Activated CD4-positive, alpha-beta T cell treated with anti-CD3 and anti-CD28 coated beads for 36 hours (primary cell): ENCODE results near the gene CPNE8. TPM values are rescaled to one million over a fixed set of nuclear protein-coding genes. Genes with fewer than 3 reads are reported as not detected.

ENCODE experiments used
- ATAC-seq: fragments of 200-7000 bp; cut with Tn5 transposase; one replicate; pipeline ENCODE4 v1.10.0; 2021; ENCODE audit warnings: mild to moderate bottlenecking, moderate library complexity
- CTCF ChIA-PET: fragments of 350-600 bp; sonication (Branson Sonifier 250); formaldehyde crosslinking; loops from one replicate; lab custom pipeline; 2021; ENCODE audit warnings: antibody characterized with exemption; lab: Charles Lee
- POLR2A ChIA-PET: fragments of 350-600 bp; sonication (Branson Sonifier 250); formaldehyde crosslinking; loops from one replicate; lab custom pipeline; 2021; ENCODE audit warnings: antibody characterized with exemption, inconsistent platforms; lab: Charles Lee
- DNase-seq: peaks from one replicate; pipeline ENCODE4 v3.0.0-alpha.2; 2020
- H3K27ac Mint-ChIP-seq: one replicate; pipeline ENCODE4 v1.8.0; 2021; ENCODE audit warnings: mixed read lengths
- H3K27me3 Mint-ChIP-seq: one replicate; pipeline ENCODE4 v1.8.0; 2021; ENCODE audit warnings: mixed read lengths
- H3K36me3 Mint-ChIP-seq: one replicate; pipeline ENCODE4 v1.8.0; 2021; ENCODE audit warnings: low read depth, mixed read lengths
- H3K4me1 Mint-ChIP-seq: one replicate; pipeline ENCODE4 v1.8.0; 2021; ENCODE audit warnings: mixed read lengths
- H3K4me3 Mint-ChIP-seq: one replicate; pipeline ENCODE4 v1.8.0; 2021; ENCODE audit warnings: mild to moderate bottlenecking, moderate library complexity, mixed read lengths
- H3K9me3 Mint-ChIP-seq: one replicate; pipeline ENCODE4 v1.8.0; 2021; ENCODE audit warnings: low read depth, mixed read lengths
- intact Hi-C, 2 experiments: fragments of 100-400 bp; cut with DNase I in 1 of 2; cut with micrococcal nuclease in 1 of 2; formaldehyde crosslinking; loops; one replicate each; pipeline versions ENCODE4 v1.14.2 to v1.15.1; 2022 to 2024; cut with DNase I, micrococcal nuclease
- total RNA-seq, 2 experiments: library from RNA; stranded (reverse); gene quantifications; one replicate each; pipeline ENCODE4 v1.2.3, GENCODE V29; 2021

Gene CPNE8
- total RNA-seq, 2 experiments from 2014 or later, result 3.0 to 4.6 TPM

DNA sequence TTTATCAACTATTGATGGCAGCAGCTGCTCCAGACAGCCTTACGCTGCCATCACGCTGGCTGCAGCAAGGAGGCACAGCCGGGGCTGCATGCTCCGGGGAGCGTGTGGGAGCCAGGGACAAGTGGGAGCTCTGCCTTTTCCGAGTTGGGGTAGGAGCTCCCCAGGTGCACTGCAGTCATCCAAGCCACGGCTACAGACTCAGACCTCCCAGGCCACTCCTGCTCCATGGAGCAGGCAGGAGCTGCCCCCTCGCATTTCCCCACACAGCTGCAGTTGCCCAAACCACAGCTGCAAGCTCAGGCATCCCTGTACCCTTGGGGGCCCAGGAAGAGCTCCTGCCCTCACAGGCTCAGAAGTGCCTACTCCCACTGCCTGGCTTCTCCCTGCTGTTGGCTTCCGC is 184.7 kb downstream of the CPNE8 start:
- no peak overlapping the region for H3K27ac Mint-ChIP-seq
- peaks cover 6% of the 10 kb centered on the region for H3K36me3 Mint-ChIP-seq
- H3K9me3 Mint-ChIP-seq, result peaks cover 7% of the 10 kb centered on the region
- no peaks in the 10 kb centered on the region for H3K27me3 Mint-ChIP-seq
- no peak overlapping the region for H3K4me3 Mint-ChIP-seq
- intact Hi-C loops, result no loop called here
- ChIA-PET POLR2A (no interaction called here), CTCF (no interaction called here)
- DNase-seq (no peak), ATAC-seq (no peak)
- no peaks in the 10 kb centered on the region for H3K4me1 Mint-ChIP-seq

DNA sequence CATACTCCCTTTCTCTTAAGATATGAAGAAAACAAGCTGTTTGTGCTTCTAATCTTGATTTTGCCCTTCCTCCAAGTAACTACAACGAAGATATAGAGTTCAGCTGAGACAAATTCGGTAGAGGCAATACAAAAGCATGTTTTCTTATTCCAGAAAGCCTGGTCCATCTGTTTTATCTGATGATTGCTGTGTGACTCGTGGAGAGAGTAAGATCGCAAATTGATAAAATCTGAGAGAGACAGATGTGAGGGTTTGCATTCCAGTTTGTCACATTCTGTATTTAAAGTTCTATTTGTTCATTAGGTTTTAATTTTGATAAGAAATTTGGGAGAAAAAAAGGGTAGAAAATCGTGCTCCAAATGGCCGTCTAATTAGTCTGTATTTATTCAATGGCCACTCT is 192.1 kb downstream of the CPNE8 start:
- CTCF ChIA-PET, result no interaction called here
- Mint-ChIP-seq H3K36me3 (peaks cover 5% of the 10 kb centered on the region), H3K9me3 (peaks cover 7% of the 10 kb centered on the region), H3K4me1 (no peaks in the 10 kb centered on the region), H3K27ac (no peak overlapping the region), H3K27me3 (no peaks in the 10 kb centered on the region), H3K4me3 (no peak overlapping the region)
- ATAC-seq, result no peak
- POLR2A ChIA-PET, result no interaction called here
- DNase-seq, result no peak
- intact Hi-C loops, result no loop called here

DNA sequence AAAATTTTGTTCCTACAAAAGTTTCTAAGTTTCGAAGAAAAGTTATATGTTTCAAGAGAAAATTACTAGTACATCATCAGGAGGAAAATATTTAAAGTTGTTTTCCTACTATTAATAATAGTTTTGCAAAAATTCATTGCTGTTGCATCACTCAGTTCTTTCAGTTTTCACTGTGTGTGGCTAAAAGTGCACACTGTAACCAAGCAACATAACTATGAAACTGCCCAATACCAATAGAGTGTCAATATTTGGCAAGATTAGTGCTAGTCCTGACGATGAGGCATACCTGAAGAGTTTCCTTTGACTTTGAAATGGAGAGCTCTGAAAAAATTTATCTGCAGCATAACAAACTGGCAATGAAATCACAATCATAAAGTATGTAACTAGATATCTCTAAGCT is 194.3 kb downstream of the CPNE8 start:
- Mint-ChIP-seq H3K4me3 (no peak overlapping the region), H3K36me3 (no peaks in the 10 kb centered on the region), H3K27me3 (no peaks in the 10 kb centered on the region), H3K27ac (no peak overlapping the region), H3K9me3 (peaks cover 1% of the 10 kb centered on the region), H3K4me1 (no peaks in the 10 kb centered on the region)
- no peak for ATAC-seq
- intact Hi-C loops, result no loop called here
- CTCF ChIA-PET, result no interaction called here
- POLR2A ChIA-PET, result no interaction called here
- DNase-seq, result no peak

- intact Hi-C loops, result no loop called here
- Mint-ChIP-seq H3K27me3 (no peaks in the 10 kb centered on the region), H3K4me1 (no peaks in the 10 kb centered on the region), H3K36me3 (no peaks in the 10 kb centered on the region), H3K9me3 (no peaks in the 10 kb centered on the region), H3K4me3 (no peak overlapping the region), H3K27ac (no peak overlapping the region)
- DNase-seq, result no peak
- ChIA-PET POLR2A (no interaction called here), CTCF (interaction anchor here (0.6 to 0.7 kb wide), 2 partner anchors 155 to 571 kb away, joined by 3 to 6 read pairs; no protein-coding TSS in a partner anchor)
- ATAC-seq, result no peak
Measured at GRCh38 chr12:38708466-38708865, 196.9 kb downstream of the CPNE8 start.

GRCh38 chr12:38707648-38708047 is 197.7 kb downstream of the CPNE8 start:
- no peaks in the 10 kb centered on the region for H3K9me3 Mint-ChIP-seq
- H3K4me3 Mint-ChIP-seq, result no peak overlapping the region
- no peaks in the 10 kb centered on the region for H3K4me1 Mint-ChIP-seq
- POLR2A ChIA-PET, result no interaction called here
- H3K27me3 Mint-ChIP-seq, result no peaks in the 10 kb centered on the region
- ATAC-seq, result no peak
- DNase-seq, result no peak
- CTCF ChIA-PET, result no interaction called here
- H3K27ac Mint-ChIP-seq, result no peak overlapping the region
- no peaks in the 10 kb centered on the region for H3K36me3 Mint-ChIP-seq
- intact Hi-C loops, result no loop called here

DNA sequence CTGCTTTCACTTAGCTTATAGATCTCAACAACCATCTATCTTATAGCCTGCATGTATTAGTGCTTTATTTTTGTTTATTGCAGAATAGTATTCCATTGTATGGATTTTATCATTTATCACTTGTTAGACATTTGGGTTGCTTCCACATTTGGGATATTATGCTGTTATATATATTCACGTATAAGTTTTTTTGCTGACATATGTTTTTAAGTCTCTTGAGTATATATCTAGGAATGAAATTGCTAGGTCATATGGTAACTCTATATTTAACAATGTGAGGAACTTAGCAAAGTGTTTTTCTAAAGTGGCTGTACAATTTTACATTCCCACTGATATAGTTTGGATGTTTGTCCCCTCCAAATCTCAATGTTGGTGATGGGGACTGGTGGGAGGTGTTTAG is 208.1 kb downstream of the CPNE8 start:
- no peak for DNase-seq
- Mint-ChIP-seq H3K4me1 (no peaks in the 10 kb centered on the region), H3K4me3 (no peak overlapping the region), H3K9me3 (peaks cover 1% of the 10 kb centered on the region), H3K27me3 (no peaks in the 10 kb centered on the region), H3K27ac (no peak overlapping the region), H3K36me3 (peaks cover 4% of the 10 kb centered on the region)
- intact Hi-C loops, result no loop called here
- no peak for ATAC-seq
- POLR2A ChIA-PET, result no interaction called here
- CTCF ChIA-PET, result no interaction called here

- H3K36me3 Mint-ChIP-seq, result peaks cover 2% of the 10 kb centered on the region
- peaks cover 1% of the 10 kb centered on the region for H3K9me3 Mint-ChIP-seq
- ATAC-seq (no peak), DNase-seq (no peak)
- no peaks in the 10 kb centered on the region for H3K4me1 Mint-ChIP-seq
- POLR2A ChIA-PET, result no interaction called here
- H3K4me3 Mint-ChIP-seq, result no peak overlapping the region
- CTCF ChIA-PET, result interaction anchor here (0.7 kb wide), 1 partner anchor 534 kb away, joined by 3 read pairs; no protein-coding TSS in a partner anchor
- no peak overlapping the region for H3K27ac Mint-ChIP-seq
- H3K27me3 Mint-ChIP-seq, result no peaks in the 10 kb centered on the region
- intact Hi-C loops, result no loop called here
Measured at GRCh38 chr12:38695057-38695456, 210.3 kb downstream of the CPNE8 start.

DNA sequence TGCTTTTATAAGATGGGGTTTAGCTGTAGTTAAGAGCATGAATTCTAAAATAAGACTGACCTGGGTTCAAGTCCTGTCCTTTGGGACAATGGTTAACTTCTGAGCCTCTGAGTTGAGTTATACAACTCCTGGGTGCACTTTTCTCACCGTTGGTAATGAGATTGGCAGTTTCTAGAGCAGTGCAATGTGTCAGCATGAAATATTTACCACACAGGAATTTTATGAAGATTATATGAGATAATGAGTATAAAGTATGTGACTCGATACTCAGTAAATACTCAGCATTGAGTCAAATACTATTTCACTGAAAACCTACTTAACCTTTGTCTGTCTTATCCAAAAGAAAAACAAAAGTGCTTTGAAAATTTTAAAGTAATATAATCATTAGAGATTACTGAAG is 214.2 kb downstream of the CPNE8 start:
- Mint-ChIP-seq H3K4me3 (no peak overlapping the region), H3K27me3 (no peaks in the 10 kb centered on the region), H3K9me3 (no peaks in the 10 kb centered on the region), H3K36me3 (peaks cover 2% of the 10 kb centered on the region), H3K27ac (no peak overlapping the region), H3K4me1 (no peaks in the 10 kb centered on the region)
- CTCF ChIA-PET, result no interaction called here
- POLR2A ChIA-PET, result no interaction called here
- ATAC-seq (no peak), DNase-seq (no peak)
- intact Hi-C loops, result no loop called here

DNA sequence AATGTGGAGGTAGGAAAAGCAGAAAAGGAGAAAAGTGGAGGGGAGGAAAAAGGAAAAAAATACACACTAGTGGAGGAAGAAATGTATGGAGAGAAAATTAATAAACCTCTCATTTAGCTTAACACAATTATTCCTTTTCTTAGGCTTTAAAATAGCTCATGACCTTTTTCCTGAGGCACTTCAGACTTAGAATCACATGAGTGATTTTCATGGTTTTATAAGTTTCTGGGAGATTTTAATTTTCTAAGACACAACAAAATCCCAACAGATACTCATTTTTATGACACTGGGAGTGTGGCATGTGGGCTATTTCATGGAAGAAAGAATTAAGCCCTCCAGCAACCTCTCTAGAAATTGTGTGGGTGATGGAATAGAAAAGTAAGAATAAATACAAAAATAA is 214.7 kb downstream of the CPNE8 start:
- intact Hi-C loops, result no loop called here
- Mint-ChIP-seq H3K9me3 (no peaks in the 10 kb centered on the region), H3K4me3 (no peak overlapping the region), H3K27ac (no peak overlapping the region), H3K36me3 (peaks cover 2% of the 10 kb centered on the region), H3K4me1 (no peaks in the 10 kb centered on the region), H3K27me3 (no peaks in the 10 kb centered on the region)
- ChIA-PET POLR2A (interaction anchor here (0.6 kb wide), 1 partner anchor 274 kb away, joined by 3 read pairs; no protein-coding TSS in a partner anchor), CTCF (no interaction called here)
- DNase-seq, result no peak
- no peak for ATAC-seq

DNA sequence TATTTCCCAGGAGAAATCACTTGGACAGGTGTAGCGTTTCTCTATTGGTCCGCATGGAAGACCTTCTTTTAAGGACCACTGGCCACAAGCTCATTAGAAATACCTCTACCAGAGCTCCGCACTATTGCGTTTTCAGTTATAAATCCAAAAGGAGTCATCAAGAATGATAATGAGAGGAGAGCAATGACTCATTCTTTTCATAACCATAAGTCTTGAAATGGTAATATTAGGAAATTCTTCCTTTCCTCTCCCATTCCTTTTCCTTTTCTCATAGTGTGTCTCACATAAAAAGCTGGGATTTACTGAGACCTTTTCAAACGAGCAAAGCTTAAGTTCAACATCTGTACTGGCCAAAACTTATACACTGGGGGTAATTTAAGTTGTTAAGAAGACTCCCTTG is 215.7 kb downstream of the CPNE8 start:
- ChIA-PET POLR2A (no interaction called here), CTCF (no interaction called here)
- no peak overlapping the region for H3K4me3 Mint-ChIP-seq
- H3K36me3 Mint-ChIP-seq, result peaks cover 3% of the 10 kb centered on the region
- no peak overlapping the region for H3K27ac Mint-ChIP-seq
- H3K27me3 Mint-ChIP-seq, result no peaks in the 10 kb centered on the region
- no peaks in the 10 kb centered on the region for H3K4me1 Mint-ChIP-seq
- ATAC-seq (no peak), DNase-seq (no peak)
- intact Hi-C loops, result no loop called here
- H3K9me3 Mint-ChIP-seq, result no peaks in the 10 kb centered on the region

DNA sequence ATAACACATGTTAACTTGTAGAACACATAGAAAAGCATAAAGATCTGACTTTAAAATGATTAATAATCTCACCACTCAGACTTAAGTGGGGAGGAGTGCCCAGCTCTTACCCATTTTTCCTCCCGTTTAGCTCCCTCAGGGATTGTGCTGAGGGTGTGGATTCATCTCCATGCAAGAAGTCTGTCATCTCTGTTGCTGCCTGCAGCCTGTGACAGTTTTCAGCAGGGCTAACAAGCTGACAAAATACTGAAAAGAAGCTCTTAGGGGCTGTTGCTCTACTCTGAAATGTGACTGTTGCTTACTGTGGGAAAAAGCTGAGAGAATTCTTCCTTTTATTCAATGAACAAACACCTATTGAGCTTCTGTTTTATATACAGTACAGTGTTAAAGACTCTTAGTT is 216.2 kb downstream of the CPNE8 start:
- Mint-ChIP-seq H3K4me3 (no peak overlapping the region), H3K27me3 (no peaks in the 10 kb centered on the region), H3K27ac (no peak overlapping the region), H3K36me3 (peaks cover 3% of the 10 kb centered on the region), H3K9me3 (no peaks in the 10 kb centered on the region), H3K4me1 (no peaks in the 10 kb centered on the region)
- no peak for ATAC-seq
- POLR2A ChIA-PET, result no interaction called here
- intact Hi-C loops, result no loop called here
- CTCF ChIA-PET, result no interaction called here
- no peak for DNase-seq

DNA sequence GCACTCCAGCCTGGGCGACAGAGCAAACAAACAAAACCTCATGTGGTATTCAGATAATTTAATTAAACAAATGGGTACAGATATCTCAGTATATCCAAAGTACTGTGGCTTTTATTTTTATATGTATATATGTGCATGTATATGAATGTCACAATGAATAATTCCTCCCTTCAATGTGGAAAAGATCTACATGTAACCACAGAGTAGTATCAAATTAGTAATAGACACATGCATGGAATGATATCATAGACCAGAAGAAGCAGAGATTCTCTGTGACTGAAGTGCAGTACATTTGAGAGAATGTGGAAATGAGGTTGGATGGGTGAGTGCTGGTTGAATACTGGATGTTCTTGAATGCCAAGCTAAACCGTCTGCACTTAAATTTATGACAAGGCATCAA is 222.9 kb downstream of the CPNE8 start:
- intact Hi-C loops, result no loop called here
- no peak for ATAC-seq
- H3K4me1 Mint-ChIP-seq, result no peaks in the 10 kb centered on the region
- DNase-seq, result no peak
- no peaks in the 10 kb centered on the region for H3K9me3 Mint-ChIP-seq
- peaks cover 1% of the 10 kb centered on the region for H3K36me3 Mint-ChIP-seq
- no peak overlapping the region for H3K27ac Mint-ChIP-seq
- H3K4me3 Mint-ChIP-seq, result no peak overlapping the region
- ChIA-PET CTCF (no interaction called here), POLR2A (no interaction called here)
- no peaks in the 10 kb centered on the region for H3K27me3 Mint-ChIP-seq

- Mint-ChIP-seq H3K9me3 (no peaks in the 10 kb centered on the region), H3K27ac (no peak overlapping the region), H3K4me3 (no peak overlapping the region), H3K27me3 (no peaks in the 10 kb centered on the region), H3K36me3 (peaks cover 3% of the 10 kb centered on the region), H3K4me1 (no peaks in the 10 kb centered on the region)
- DNase-seq, result no peak
- POLR2A ChIA-PET, result no interaction called here
- CTCF ChIA-PET, result no interaction called here
- no peak for ATAC-seq
- intact Hi-C loops, result loop anchor here in 1 of 2 experiments (10.0 kb wide), 1 partner anchor 435 kb away; no protein-coding TSS in a partner anchor
Measured at GRCh38 chr12:38669530-38669929, 235.9 kb downstream of the CPNE8 start.
